Fibroblast of lung (primary cell): ENCODE results near the gene HRCT1. TPM values are rescaled to one million over a fixed set of nuclear protein-coding genes. Genes with fewer than 3 reads are reported as not detected.

Source experiments
- DNase-seq, 2 donors: peaks; one replicate each; pipeline versions ENCODE4 v3.0.0 to v3.0.0-alpha.2; 2010; ENCODE audit warnings: low read depth in 2 of 2
- H2AFZ ChIP-seq: 2 replicates; pipeline ENCODE4 v1.5.1; 2012; ENCODE audit warnings: low read length, control low read depth, inconsistent platforms
- H3K27ac ChIP-seq: 2 replicates; pipeline ENCODE4 v1.5.1; 2011; ENCODE audit warnings: low read length, control low read depth; ENCODE audit not compliant: insufficient read depth
- H3K27me3 ChIP-seq: 2 replicates; pipeline ENCODE4 v1.5.1; 2011; ENCODE audit warnings: mild to moderate bottlenecking, low read length; ENCODE audit not compliant: control insufficient read depth, insufficient read depth
- H3K36me3 ChIP-seq: 2 replicates; pipeline ENCODE4 v1.5.1; 2011; ENCODE audit warnings: low read length; ENCODE audit not compliant: control insufficient read depth, insufficient read depth
- H3K4me1 ChIP-seq: 2 replicates; pipeline ENCODE4 v1.5.1; 2011; ENCODE audit warnings: low read length; ENCODE audit not compliant: control insufficient read depth, insufficient read depth; ENCODE audit errors: extremely low read depth
- H3K4me2 ChIP-seq: 2 replicates; pipeline ENCODE4 v1.5.1; 2011; ENCODE audit warnings: low read length, control low read depth; ENCODE audit not compliant: insufficient read depth; ENCODE audit errors: extremely low read depth
- H3K4me3 ChIP-seq, 4 experiments: fragments of 200-600 bp in 1 of 4; sonication (generic) in 1 of 4; replicated peaks in 1 of 4; 2 replicates each; pipeline ENCODE4 v1.5.1; 2011 to 2016; ENCODE audit warnings: low read length in 4 of 4, low read depth in 3 of 4, mild to moderate bottlenecking in 3 of 4, control low read depth in 2 of 4, inconsistent platforms in 1 of 4, mixed read lengths in 1 of 4; ENCODE audit not compliant: insufficient read depth in 1 of 4; ENCODE audit errors: control extremely low read depth in 1 of 4
- H3K79me2 ChIP-seq: 2 replicates; pipeline ENCODE4 v1.5.1; 2012; ENCODE audit warnings: mild to moderate bottlenecking, low read length, inconsistent platforms; ENCODE audit not compliant: control insufficient read depth, insufficient read depth
- H3K9ac ChIP-seq: 2 replicates; pipeline ENCODE4 v1.5.1; 2011; ENCODE audit warnings: mild to moderate bottlenecking, low read length, control low read depth; ENCODE audit not compliant: insufficient read depth
- H3K9me3 ChIP-seq: 2 replicates; pipeline ENCODE4 v1.5.1; 2012; ENCODE audit warnings: low read depth, low read length; ENCODE audit not compliant: control insufficient read depth, insufficient read depth
- H4K20me1 ChIP-seq: 2 replicates; pipeline ENCODE4 v1.5.1; 2011; ENCODE audit warnings: low read length; ENCODE audit not compliant: control insufficient read depth, insufficient read depth; ENCODE audit errors: extremely low read depth
- EZH2 ChIP-seq: IDR thresholded peaks from 2 replicates; pipeline ENCODE4 v1.5.1; 2012; ENCODE audit warnings: low read length, control low read depth, mild to moderate bottlenecking; ENCODE audit errors: missing control alignments
- polyA plus RNA-seq, 2 donors: library from polyadenylated mRNA; depleted of rRNA in 1 of 2; stranded (reverse) in 1 of 2; unstranded in 1 of 2; fragments of >200 nt; gene quantifications; 2 replicates each; pipeline ENCODE4 v1.2.1, GENCODE V29; 2011 to 2012; ENCODE audit warnings: missing spikeins in 1 of 2
- total RNA-seq: library from RNA; depleted of rRNA; stranded (reverse); fragments of >200 nt; gene quantifications from 2 replicates; pipeline ENCODE4 v1.2.1, GENCODE V29; 2014
- TF ChIP-seq, protein P1 (sequence below), 2 donors: IDR thresholded peaks in 1 of 2; conservative IDR thresholded peaks in 1 of 2; 1 replicate in 1 of 2; 2 replicates in 1 of 2; pipeline ENCODE4 v1.5.1; 2011 to 2012; ENCODE audit warnings: low read length in 2 of 2, control low read depth in 1 of 2, inconsistent platforms in 1 of 2, low read depth in 1 of 2, mild to moderate bottlenecking in 1 of 2

HRCT1 gene
- total and polyA plus RNA-seq, 2 donors (not counting 1 experiment from before 2014, with no cell fraction given): 1.2 to 3.1 TPM

GRCh38 chr9:35864695-35865255 lies 41.2 kb upstream of the HRCT1 start:
- Histone ChIP-seq H4K20me1 (no peaks in the 10 kb centered on the region), H3K27ac (no peak overlapping the region), H3K36me3 (no peaks in the 10 kb centered on the region), H3K9ac (no peak overlapping the region), H3K79me2 (no peaks in the 10 kb centered on the region), H3K4me2 (no peak overlapping the region), H3K4me1 (no peaks in the 10 kb centered on the region), H3K27me3 (peaks cover 29% of the 10 kb centered on the region), H3K4me3 (no peak overlapping the region), H3K9me3 (no peaks in the 10 kb centered on the region), H2AFZ (no peak overlapping the region)
- DNase-seq: no peak
- TF ChIP-seq, protein P1, sequence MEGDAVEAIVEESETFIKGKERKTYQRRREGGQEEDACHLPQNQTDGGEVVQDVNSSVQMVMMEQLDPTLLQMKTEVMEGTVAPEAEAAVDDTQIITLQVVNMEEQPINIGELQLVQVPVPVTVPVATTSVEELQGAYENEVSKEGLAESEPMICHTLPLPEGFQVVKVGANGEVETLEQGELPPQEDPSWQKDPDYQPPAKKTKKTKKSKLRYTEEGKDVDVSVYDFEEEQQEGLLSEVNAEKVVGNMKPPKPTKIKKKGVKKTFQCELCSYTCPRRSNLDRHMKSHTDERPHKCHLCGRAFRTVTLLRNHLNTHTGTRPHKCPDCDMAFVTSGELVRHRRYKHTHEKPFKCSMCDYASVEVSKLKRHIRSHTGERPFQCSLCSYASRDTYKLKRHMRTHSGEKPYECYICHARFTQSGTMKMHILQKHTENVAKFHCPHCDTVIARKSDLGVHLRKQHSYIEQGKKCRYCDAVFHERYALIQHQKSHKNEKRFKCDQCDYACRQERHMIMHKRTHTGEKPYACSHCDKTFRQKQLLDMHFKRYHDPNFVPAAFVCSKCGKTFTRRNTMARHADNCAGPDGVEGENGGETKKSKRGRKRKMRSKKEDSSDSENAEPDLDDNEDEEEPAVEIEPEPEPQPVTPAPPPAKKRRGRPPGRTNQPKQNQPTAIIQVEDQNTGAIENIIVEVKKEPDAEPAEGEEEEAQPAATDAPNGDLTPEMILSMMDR (conservative IDR thresholded peaks at IDR 0.05 in 1 of 2, IDR thresholded peaks at IDR 0.05 in 1 of 2; ENCODE audit: low read depth in 1 of 2, low read length in 2 of 2): no peak
- no peak for TF ChIP-seq EZH2

- DNase-seq: no peak
- Histone ChIP-seq H3K9ac (no peak overlapping the region), H3K27ac (no peak overlapping the region), H3K79me2 (no peaks in the 10 kb centered on the region), H3K27me3 (peaks cover 5% of the 10 kb centered on the region), H3K4me1 (no peaks in the 10 kb centered on the region), H3K4me3 (no peak overlapping the region), H4K20me1 (no peaks in the 10 kb centered on the region), H3K4me2 (no peak overlapping the region), H3K9me3 (no peaks in the 10 kb centered on the region), H3K36me3 (no peaks in the 10 kb centered on the region), H2AFZ (no peak overlapping the region)
- TF ChIP-seq, protein P1 (conservative IDR thresholded peaks at IDR 0.05 in 1 of 2, IDR thresholded peaks at IDR 0.05 in 1 of 2; ENCODE audit: low read depth in 1 of 2, low read length in 2 of 2): no peak
Measured at GRCh38 chr9:35867538-35867937, 38.5 kb upstream of the HRCT1 start.

DNA sequence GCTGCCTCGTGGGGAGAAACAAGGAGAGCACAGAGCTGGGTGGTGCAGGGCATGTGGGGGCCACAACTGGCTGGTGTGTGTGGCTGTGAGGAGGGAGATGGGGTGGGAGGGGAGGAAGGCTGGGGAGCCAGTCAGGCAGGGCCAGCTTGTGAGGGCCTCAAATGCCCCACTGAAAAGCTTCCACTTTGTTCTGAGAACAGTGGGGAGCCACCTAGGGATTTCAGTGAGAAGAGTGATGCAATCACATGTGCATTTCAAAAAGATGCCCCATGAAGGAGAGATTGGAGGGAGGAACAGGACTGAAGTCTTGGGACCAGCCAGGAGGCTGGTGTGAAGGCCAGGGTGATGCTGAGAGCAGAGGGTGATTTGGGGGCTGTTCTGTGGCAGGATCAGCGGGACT lies 37.1 kb upstream of the HRCT1 start:
- H3K9ac ChIP-seq: no peak overlapping the region
- no peak overlapping the region for H3K4me2 ChIP-seq
- no peak for DNase-seq
- H3K36me3 ChIP-seq: no peaks in the 10 kb centered on the region
- H3K79me2 ChIP-seq: no peaks in the 10 kb centered on the region
- H2AFZ ChIP-seq: no peak overlapping the region
- H4K20me1 ChIP-seq: no peaks in the 10 kb centered on the region
- no peak overlapping the region for H3K27ac ChIP-seq
- no peaks in the 10 kb centered on the region for H3K4me1 ChIP-seq
- no peak overlapping the region for H3K4me3 ChIP-seq
- no peaks in the 10 kb centered on the region for H3K9me3 ChIP-seq
- H3K27me3 ChIP-seq: peaks cover under 1% of the 10 kb centered on the region
- no peak for TF ChIP-seq EZH2
- TF ChIP-seq, protein P1 (conservative IDR thresholded peaks at IDR 0.05 in 1 of 2, IDR thresholded peaks at IDR 0.05 in 1 of 2; ENCODE audit: low read depth in 1 of 2, low read length in 2 of 2): no peak
